Stomach (tissue), 9 donors: ENCODE measurements around the gene YJU2. TPM values are rescaled to one million over a fixed set of nuclear protein-coding genes. Genes with fewer than 3 reads are reported as not detected.

Experiments
- DNase-seq, 2 donors: peaks; one replicate each; pipeline versions ENCODE4 v3.0.0 to v3.0.0-alpha.2; 2013 to 2019
- H3K27ac ChIP-seq, 5 donors: fragments of 200-600 bp in 4 of 5; sonication (generic) in 4 of 5; one replicate each; pipeline ENCODE4 v1.5.1; 2013 to 2019; ENCODE audit warnings: mild to moderate bottlenecking in 1 of 5, moderate library complexity in 1 of 5
- H3K27me3 ChIP-seq, 3 donors: fragments of 200-600 bp; sonication (generic); one replicate each; pipeline ENCODE4 v1.5.1; 2017 to 2019; ENCODE audit warnings: mixed run types in 1 of 3
- H3K36me3 ChIP-seq, 4 donors: fragments of 200-600 bp; sonication (generic); 1 replicate in 3 of 4; 2 replicates in 1 of 4; pipeline ENCODE4 v1.5.1; 2016 to 2019
- H3K4me1 ChIP-seq, 4 donors: fragments of 200-600 bp; sonication (generic); one replicate each; pipeline ENCODE4 v1.5.1; 2016 to 2019
- H3K4me3 ChIP-seq, 4 donors: fragments of 200-600 bp; sonication (generic) in 3 of 4; one replicate each; pipeline ENCODE4 v1.5.1; 2016 to 2019; ENCODE audit warnings: mild to moderate bottlenecking in 1 of 4
- H3K9me3 ChIP-seq, 4 donors: fragments of 200-600 bp; sonication (generic); one replicate each; pipeline ENCODE4 v1.5.1; 2016 to 2019
- CTCF ChIP-seq, 7 experiments: fragments of 450-650 bp in 4 of 7; fragments of 200-600 bp in 3 of 7; sonication (generic) in 3 of 7; IDR thresholded peaks; one replicate each; pipeline ENCODE4 v1.5.1; 2016 to 2019; ENCODE audit warnings: antibody characterized with exemption in 7 of 7, control low read depth in 2 of 7, mild to moderate bottlenecking in 1 of 7
- EP300 ChIP-seq: sonication (generic); formaldehyde crosslinking; IDR thresholded peaks from one replicate; pipeline ENCODE4 v1.6.1; 2017; ENCODE audit warnings: antibody characterized with exemption
- POLR2A ChIP-seq, 4 donors: fragments of 450-650 bp; IDR thresholded peaks; one replicate each; pipeline ENCODE4 v1.6.1; 2016; ENCODE audit warnings: antibody characterized with exemption in 4 of 4, control low read depth in 2 of 4, mild to moderate bottlenecking in 1 of 4, moderate library complexity in 1 of 4
- POLR2AphosphoS5 ChIP-seq, 3 donors: sonication (generic); formaldehyde crosslinking; IDR thresholded peaks; one replicate each; pipeline ENCODE4 v1.6.1; 2016; ENCODE audit warnings: antibody characterized with exemption in 3 of 3
- WGBS, 5 donors: extraction: QIAGEN DNeasy Blood & Tissue Kit in 3 of 5; methylation state at CpG; one replicate each; pipeline versions ENCODE4 v1.1.5 to v1.1.7; 2013 to 2018; 5-methylcytosine and 5-hydroxymethylcytosine counted together
- intact Hi-C: fragments of 100-400 bp; cut with DNase I; formaldehyde crosslinking; loops from one replicate; pipeline ENCODE4 v1.15.1; 2023; ENCODE audit warnings: low total_unique reads
- polyA plus RNA-seq, 3 donors: library from polyadenylated mRNA; stranded (reverse); fragments of 200-250 nt; gene quantifications; one replicate each; pipeline ENCODE4 v1.2.3, GENCODE V29; 2013
- total RNA-seq, 5 donors: library from RNA; depleted of rRNA; stranded (reverse); fragments of >200 nt; gene quantifications; one replicate each; pipeline versions ENCODE4 v1.1.0 to v1.2.3, GENCODE V29; 2014 to 2016
- donor health status: healthy with polysubstance abuse.
- donor health status: Bipolar disorder and iron deficiency.
- donor health status: healthy.

YJU2 gene
- total and polyA plus RNA-seq, 8 donors: 3.5 to 48.4 (median 23.9) TPM

GRCh38 chr19:4198467-4199126, 48.3 kb upstream of the YJU2 start:
- TF ChIP-seq POLR2AphosphoS5 (IDR thresholded peaks at IDR 0.05) (no peak), CTCF (IDR thresholded peaks at IDR 0.05) (no peak), POLR2A (IDR thresholded peaks at IDR 0.05) (no peak), EP300 (no peak)
- H3K4me3 ChIP-seq: no peak overlapping the region
- H3K27me3 ChIP-seq: peaks cover 14 to 67% (median 53%) of the 10 kb centered on the region in 3 donors
- intact Hi-C loops: no loop called here
- no peaks in the 10 kb centered on the region for H3K9me3 ChIP-seq
- H3K4me1 ChIP-seq: peaks cover 5 to 11% (median 9%) of the 10 kb centered on the region in 4 donors
- no peaks in the 10 kb centered on the region for H3K36me3 ChIP-seq
- no peak for DNase-seq
- no peak overlapping the region for H3K27ac ChIP-seq
- WGBS, 5 donors: 7 to 16% (median 10%) methylated on average over 16 to 27 of the region's 28 CpGs

DNA sequence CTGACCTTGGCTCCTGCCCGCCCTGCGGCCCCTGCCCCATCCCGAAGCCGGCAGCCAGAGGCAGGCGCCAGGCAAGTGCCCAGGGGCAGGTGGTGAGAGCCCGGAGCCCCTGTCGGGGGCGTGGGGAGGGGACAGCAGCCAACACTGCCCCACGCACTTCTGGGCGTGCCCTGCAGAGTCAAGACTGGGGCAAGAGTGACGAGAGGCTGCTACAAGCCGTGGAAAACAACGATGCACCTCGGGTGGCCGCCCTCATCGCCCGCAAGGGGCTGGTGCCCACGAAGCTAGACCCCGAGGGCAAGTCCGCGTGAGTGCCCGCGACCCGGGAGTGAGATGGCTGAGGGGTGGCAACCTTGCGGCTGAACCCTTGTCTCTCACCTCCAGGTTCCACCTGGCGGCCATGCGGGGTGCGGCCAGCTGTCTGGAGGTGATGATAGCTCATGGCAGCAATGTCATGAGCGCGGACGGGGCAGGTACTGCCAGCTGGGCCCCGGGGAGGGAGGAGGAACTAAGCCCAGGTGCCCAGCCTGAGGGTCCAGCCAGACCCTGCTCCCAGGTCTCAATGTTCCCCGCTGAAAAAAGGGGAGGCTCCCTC, 47.1 kb upstream of the YJU2 start:
- Histone ChIP-seq H3K4me1 (peaks cover 5 to 17% (median 11%) of the 10 kb centered on the region in 4 donors), H3K27ac (no peak overlapping the region), H3K9me3 (no peaks in the 10 kb centered on the region), H3K27me3 (peaks cover 14 to 55% (median 46%) of the 10 kb centered on the region in 3 donors), H3K4me3 (no peak overlapping the region), H3K36me3 (no peaks in the 10 kb centered on the region)
- intact Hi-C loops: no loop called here
- no peak for TF ChIP-seq POLR2AphosphoS5 (IDR thresholded peaks at IDR 0.05)
- no peak for TF ChIP-seq EP300
- no peak for TF ChIP-seq CTCF (IDR thresholded peaks at IDR 0.05)
- TF ChIP-seq POLR2A (IDR thresholded peaks at IDR 0.05): no peak
- 55 to 78% (median 69%) methylated on average over 7 to 33 of the region's 33 CpGs for WGBS, 5 donors
- DNase-seq: no peak

GRCh38 chr19:4200940-4201542, 45.8 kb upstream of the YJU2 start:
- H3K27me3 ChIP-seq: peaks cover 14 to 47% (median 33%) of the 10 kb centered on the region in 3 donors
- H3K4me3 ChIP-seq: no peak overlapping the region
- H3K9me3 ChIP-seq: no peaks in the 10 kb centered on the region
- H3K27ac ChIP-seq: no peak overlapping the region
- no peak for DNase-seq
- 58 to 88% (median 77%) methylated on average over 2 of the region's 2 CpGs for WGBS, 5 donors
- intact Hi-C loops: no loop called here
- TF ChIP-seq POLR2AphosphoS5 (IDR thresholded peaks at IDR 0.05) (no peak), CTCF (IDR thresholded peaks at IDR 0.05) (no peak), EP300 (no peak), POLR2A (IDR thresholded peaks at IDR 0.05) (no peak)
- no peaks in the 10 kb centered on the region for H3K36me3 ChIP-seq
- peaks cover 5 to 20% (median 13%) of the 10 kb centered on the region in 4 donors for H3K4me1 ChIP-seq

DNA sequence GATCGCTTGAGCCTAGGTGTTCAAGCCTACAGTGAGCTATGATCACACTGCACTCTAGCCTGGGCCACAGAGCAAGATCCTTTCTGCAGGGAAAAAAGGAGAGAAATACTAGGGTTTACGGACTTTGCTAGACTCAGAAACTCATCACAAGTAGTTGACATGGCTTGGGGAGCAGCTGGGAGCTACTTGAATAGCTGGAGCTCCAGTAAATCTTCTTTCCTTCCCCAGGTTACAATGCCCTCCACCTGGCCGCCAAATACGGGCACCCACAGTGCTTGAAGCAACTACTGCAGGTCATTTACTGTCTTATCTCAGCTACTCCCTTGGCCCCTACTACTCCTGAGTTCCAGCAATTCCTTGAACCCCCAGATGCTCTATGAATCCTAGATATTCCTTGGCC, 45.1 kb upstream of the YJU2 start:
- DNase-seq: no peak
- H3K4me3 ChIP-seq: no peak overlapping the region
- H3K9me3 ChIP-seq: no peaks in the 10 kb centered on the region
- peaks cover 5 to 20% (median 13%) of the 10 kb centered on the region in 4 donors for H3K4me1 ChIP-seq
- TF ChIP-seq CTCF (IDR thresholded peaks at IDR 0.05) (no peak), EP300 (no peak), POLR2A (IDR thresholded peaks at IDR 0.05) (no peak), POLR2AphosphoS5 (IDR thresholded peaks at IDR 0.05) (no peak)
- intact Hi-C loops: no loop called here
- no peaks in the 10 kb centered on the region for H3K36me3 ChIP-seq
- peaks cover 11 to 39% (median 26%) of the 10 kb centered on the region in 3 donors for H3K27me3 ChIP-seq
- no peak overlapping the region for H3K27ac ChIP-seq
- WGBS, 5 donors: 74 to 94% (median 81%) methylated on average over 4 of the region's 4 CpGs
